Transverse colon (tissue), 4 donors: Measurements from ENCODE around the gene ZBTB44. TPM values are rescaled to one million over a fixed set of nuclear protein-coding genes. Genes with fewer than 3 reads are reported as not detected.
A peak's percentile ranks its signal among the peaks of the same experiment; 100 is the strongest.

ENCODE experiments used
- DNase-seq: peaks from one replicate; pipeline ENCODE4 v3.0.0-alpha.2; 2019
- H3K27ac ChIP-seq, 4 donors: fragments of 200-600 bp; sonication (generic); 2 replicates each; pipeline ENCODE4 v1.5.1; 2016 to 2018; ENCODE audit warnings: inconsistent platforms in 4 of 4
- H3K27me3 ChIP-seq: fragments of 200-600 bp; sonication (generic); 2 replicates; pipeline ENCODE4 v1.5.1; 2017; ENCODE audit warnings: inconsistent platforms
- H3K36me3 ChIP-seq, 4 donors: fragments of 200-600 bp; sonication (generic); 2 replicates each; pipeline ENCODE4 v1.5.1; 2017 to 2019; ENCODE audit warnings: inconsistent platforms in 4 of 4
- H3K4me1 ChIP-seq, 4 donors: fragments of 200-600 bp; sonication (generic); 2 replicates each; pipeline ENCODE4 v1.5.1; 2017 to 2020; ENCODE audit warnings: inconsistent platforms in 4 of 4
- H3K4me3 ChIP-seq, 4 donors: fragments of 200-600 bp; sonication (generic); 1 replicate in 1 of 4; 2 replicates in 3 of 4; pipeline versions ENCODE4 v1.5.1 to v1.6.1; 2017 to 2019; ENCODE audit warnings: inconsistent platforms in 4 of 4
- H3K9me3 ChIP-seq, 2 donors: fragments of 200-600 bp; sonication (generic); 2 replicates each; pipeline ENCODE4 v1.5.1; 2017 to 2019; ENCODE audit warnings: inconsistent platforms in 2 of 2
- CTCF ChIP-seq, 5 experiments: fragments of 200-600 bp in 3 of 5; fragments of 450-650 bp in 2 of 5; sonication (generic) in 3 of 5; IDR thresholded peaks; 1 replicate in 2 of 5; 2 replicates in 3 of 5; pipeline ENCODE4 v1.5.1; 2016 to 2017; ENCODE audit warnings: antibody characterized with exemption in 5 of 5, inconsistent platforms in 3 of 5, mild to moderate bottlenecking in 2 of 5, moderate library complexity in 1 of 5
- EP300 ChIP-seq: sonication (generic); formaldehyde crosslinking; IDR thresholded peaks from one replicate; pipeline ENCODE4 v1.6.1; 2017; ENCODE audit warnings: antibody characterized with exemption, low read depth
- POLR2A ChIP-seq: fragments of 450-650 bp; IDR thresholded peaks from one replicate; pipeline ENCODE4 v1.6.1; 2016; ENCODE audit warnings: antibody characterized with exemption, mild to moderate bottlenecking, moderate library complexity
- POLR2AphosphoS5 ChIP-seq, 3 donors: sonication (generic); formaldehyde crosslinking; IDR thresholded peaks; one replicate each; pipeline ENCODE4 v1.6.1; 2016; ENCODE audit warnings: antibody characterized with exemption in 3 of 3
- WGBS, 2 donors: methylation state at CpG; one replicate each; pipeline ENCODE4 v1.1.5; 2018; ENCODE audit warnings: low coverage in 1 of 2; 5-methylcytosine and 5-hydroxymethylcytosine counted together
- in situ Hi-C, 4 donors: fragments of 200-750 bp; cut with MboI; loops; one replicate each; pipeline versions ENCODE4 v1.15.0 to v1.15.1; 2017; ENCODE audit warnings: low sequenced_read_pairs in 3 of 4, low pct_ligation_motif_present in 1 of 4, low pct_unique_long_range_greater_than_20kb in 1 of 4
- intact Hi-C: fragments of 100-400 bp; cut with DNase I; formaldehyde crosslinking; loops from one replicate; pipeline ENCODE4 v1.15.1; 2023; ENCODE audit warnings: low total_unique reads
- total RNA-seq, 4 donors: library from RNA; depleted of rRNA; stranded (reverse); fragments of >200 nt; gene quantifications; one replicate each; pipeline ENCODE4 v1.1.0, GENCODE V29; 2016

The ZBTB44 gene
- total RNA-seq, 4 donors from 2014 or later, result 29.7 to 64.0 (median 48.6) TPM

- in situ Hi-C loops (loop anchor here (10.0 to 25.0 kb wide), 4 partner anchors 177 to 652 kb away; partner anchors contain the start of gene ADAMTS8 (in 1 of the 4)), intact Hi-C loops (loop anchor here (5.0 to 10.0 kb wide), 2 partner anchors 175 to 217 kb away; partner anchors contain the start of gene ADAMTS8)
- H3K4me3 ChIP-seq, result no peak overlapping the region
- peaks cover 0 to 7% (median 0%) of the 10 kb centered on the region in 4 donors for H3K36me3 ChIP-seq
- no peaks in the 10 kb centered on the region for H3K27me3 ChIP-seq
- H3K9me3 ChIP-seq, result no peaks in the 10 kb centered on the region
- peaks cover 0 to 12% (median 5%) of the 10 kb centered on the region in 4 donors for H3K4me1 ChIP-seq
- H3K27ac ChIP-seq, result no peak overlapping the region
- 71 to 86% methylated on average over 5 to 23 of the region's 23 CpGs for WGBS, 2 donors
- DNase-seq, result peak; percentile 5
- TF ChIP-seq POLR2A (no peak), EP300 (no peak), CTCF (IDR thresholded peaks at IDR 0.05) (no peak), POLR2AphosphoS5 (IDR thresholded peaks at IDR 0.05) (no peak)
Measured at GRCh38 chr11:130209954-130210854, 104.5 kb downstream of the ZBTB44 start.

- Histone ChIP-seq H3K36me3 (peaks cover 0 to 7% (median 0%) of the 10 kb centered on the region in 4 donors), H3K9me3 (no peaks in the 10 kb centered on the region), H3K27ac (no peak overlapping the region), H3K4me3 (no peak overlapping the region), H3K27me3 (no peaks in the 10 kb centered on the region), H3K4me1 (peaks cover 0 to 12% (median 5%) of the 10 kb centered on the region in 4 donors)
- DNase-seq, result peak; percentile 7
- intact Hi-C loops, result no loop called here
- in situ Hi-C loops, result loop anchor here (25.0 kb wide), 3 partner anchors 178 to 653 kb away; no protein-coding TSS in a partner anchor
- TF ChIP-seq CTCF (IDR thresholded peaks at IDR 0.05) (no peak), POLR2AphosphoS5 (IDR thresholded peaks at IDR 0.05) (no peak), EP300 (no peak), POLR2A (no peak)
- 88 to 92% methylated on average over 5 to 53 of the region's 53 CpGs for WGBS, 2 donors
Measured at GRCh38 chr11:130209128-130209932, 105.4 kb downstream of the ZBTB44 start.

GRCh38 chr11:130208241-130209127 lies 106.2 kb downstream of the ZBTB44 start:
- Histone ChIP-seq H3K4me1 (peaks cover 0 to 12% (median 5%) of the 10 kb centered on the region in 4 donors), H3K9me3 (no peaks in the 10 kb centered on the region), H3K36me3 (peaks cover 0 to 7% (median 0%) of the 10 kb centered on the region in 4 donors), H3K27ac (no peak overlapping the region), H3K27me3 (no peaks in the 10 kb centered on the region), H3K4me3 (no peak overlapping the region)
- no peak for TF ChIP-seq POLR2AphosphoS5 (IDR thresholded peaks at IDR 0.05)
- no peak for TF ChIP-seq CTCF (IDR thresholded peaks at IDR 0.05)
- TF ChIP-seq POLR2A, result no peak
- no peak for TF ChIP-seq EP300
- in situ Hi-C loops (loop anchor here (25.0 kb wide), 3 partner anchors 179 to 654 kb away; no protein-coding TSS in a partner anchor), intact Hi-C loops (no loop called here)
- peak; percentile 6 for DNase-seq
- 93% methylated on average over 3 to 45 of the region's 45 CpGs for WGBS, 2 donors
